Mucosa of gallbladder (tissue), 1 donor: ENCODE results near the gene PYGB. TPM values are rescaled to one million over a fixed set of nuclear protein-coding genes. Genes with fewer than 3 reads are reported as not detected.
A peak's percentile ranks its signal among the peaks of the same experiment; 100 is the strongest.

Experiments used
- DNase-seq: peaks from one replicate; pipeline ENCODE4 v3.0.0-alpha.2; 2020; ENCODE audit warnings: low spot score
- total RNA-seq: library from RNA; stranded (reverse); gene quantifications from one replicate; pipeline ENCODE4 v1.2.1, GENCODE V29; 2021
- donor health status: DM: no; HTN: no; CAD: no.

The PYGB gene
- total RNA-seq, 1 donor from 2014 or later: 99.5 TPM

DNA sequence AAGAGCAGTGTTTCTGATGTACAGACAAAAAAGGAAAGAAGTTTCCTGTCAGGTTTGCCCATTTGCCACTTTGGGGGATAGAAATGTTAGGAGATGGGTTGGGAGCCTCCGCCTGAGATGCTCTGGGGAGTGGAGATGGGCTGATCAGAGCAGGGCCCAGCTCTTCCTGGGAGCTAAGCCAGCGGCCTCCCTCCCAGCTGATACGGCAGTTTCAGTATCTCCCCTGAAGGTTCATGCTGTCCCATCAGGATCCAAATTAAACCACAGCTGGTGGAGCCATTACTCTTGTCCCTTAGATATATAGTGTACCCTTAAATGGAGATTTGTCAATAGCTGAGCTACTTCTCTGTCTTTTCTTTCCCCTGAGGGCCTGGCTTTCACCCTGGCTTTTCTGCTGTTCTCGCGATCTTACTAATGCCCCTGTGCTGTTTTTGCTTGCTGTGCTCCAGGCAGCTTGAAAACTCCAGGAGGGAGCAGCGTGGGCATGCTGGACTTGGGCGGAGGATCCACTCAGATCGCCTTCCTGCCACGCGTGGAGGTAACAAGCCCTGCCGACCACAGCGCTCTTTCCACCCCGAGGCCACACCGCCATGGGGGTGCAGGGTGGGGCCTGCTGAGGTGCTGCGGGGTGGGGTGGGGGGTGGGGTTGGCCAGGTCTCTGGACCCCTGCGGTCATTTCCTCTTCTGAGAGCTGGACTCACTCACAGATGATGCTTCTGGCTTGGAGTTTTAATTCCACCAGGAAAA, 31.5 kb upstream of the PYGB start:
- no peak for DNase-seq

DNA sequence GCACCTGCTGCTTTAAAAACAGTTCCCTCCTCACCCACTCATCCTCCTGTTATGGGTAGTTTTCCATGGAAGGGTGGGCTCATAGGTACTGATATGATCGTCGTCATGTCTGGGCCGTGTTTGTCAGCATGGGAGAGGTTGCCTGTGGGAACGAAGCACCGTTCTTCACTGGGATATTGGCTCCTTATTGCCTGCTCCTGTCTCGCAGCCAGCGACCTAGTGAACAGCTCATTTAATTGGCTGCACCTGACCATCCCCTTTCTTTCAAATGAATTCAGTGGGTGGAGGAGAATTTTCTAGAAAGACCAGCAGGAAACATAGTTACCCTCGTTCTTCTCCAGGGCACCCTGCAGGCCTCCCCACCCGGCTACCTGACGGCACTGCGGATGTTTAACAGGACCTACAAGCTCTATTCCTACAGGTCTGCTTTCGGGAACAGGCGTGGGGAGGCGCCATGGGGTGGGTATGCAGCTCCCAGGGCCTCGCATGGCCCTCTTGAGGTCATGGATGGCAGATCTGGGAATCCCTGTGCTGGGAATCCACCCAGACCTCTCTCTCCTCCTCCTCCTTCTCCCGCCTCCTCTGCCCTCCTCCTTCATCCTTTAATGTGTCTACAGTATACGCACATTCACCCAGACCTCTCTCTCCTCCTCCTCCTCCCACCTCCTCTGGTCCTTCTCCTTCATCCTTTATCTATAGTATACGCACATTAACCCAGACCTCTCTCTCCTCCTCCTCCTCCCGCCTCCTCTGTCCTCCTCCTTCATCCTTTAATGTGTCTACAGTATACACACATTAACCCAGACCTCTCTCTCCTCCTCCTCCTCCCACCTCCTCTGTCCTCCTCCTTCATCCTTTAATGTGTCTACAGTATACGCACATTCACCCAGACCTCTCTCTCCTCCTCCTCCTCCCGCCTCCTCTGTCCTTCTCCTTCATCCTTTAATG, 30.4 kb upstream of the PYGB start:
- no peak for DNase-seq

GRCh38 chr20:25218109-25218486, 29.8 kb upstream of the PYGB start:
- DNase-seq: no peak

DNA sequence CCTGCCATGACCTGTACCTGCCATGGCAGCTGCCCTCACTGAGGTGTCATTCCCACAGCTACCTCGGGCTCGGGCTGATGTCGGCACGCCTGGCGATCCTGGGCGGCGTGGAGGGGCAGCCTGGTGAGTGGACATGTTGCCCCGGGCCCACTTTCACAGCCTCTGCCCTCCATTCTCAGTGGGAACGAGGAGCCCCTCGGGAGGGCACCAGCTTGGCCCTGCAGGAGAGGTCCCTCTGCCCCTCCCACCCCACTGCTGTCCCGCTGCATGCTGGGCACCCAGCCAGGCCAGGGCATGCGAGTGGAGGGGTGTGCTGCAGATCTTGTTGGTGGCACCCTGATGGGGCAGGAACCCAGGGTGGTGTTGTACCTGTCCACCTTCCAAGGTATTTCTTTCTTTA, 29.4 kb upstream of the PYGB start:
- DNase-seq: no peak

GRCh38 chr20:25219365-25219764, 28.5 kb upstream of the PYGB start:
- no peak for DNase-seq

DNA sequence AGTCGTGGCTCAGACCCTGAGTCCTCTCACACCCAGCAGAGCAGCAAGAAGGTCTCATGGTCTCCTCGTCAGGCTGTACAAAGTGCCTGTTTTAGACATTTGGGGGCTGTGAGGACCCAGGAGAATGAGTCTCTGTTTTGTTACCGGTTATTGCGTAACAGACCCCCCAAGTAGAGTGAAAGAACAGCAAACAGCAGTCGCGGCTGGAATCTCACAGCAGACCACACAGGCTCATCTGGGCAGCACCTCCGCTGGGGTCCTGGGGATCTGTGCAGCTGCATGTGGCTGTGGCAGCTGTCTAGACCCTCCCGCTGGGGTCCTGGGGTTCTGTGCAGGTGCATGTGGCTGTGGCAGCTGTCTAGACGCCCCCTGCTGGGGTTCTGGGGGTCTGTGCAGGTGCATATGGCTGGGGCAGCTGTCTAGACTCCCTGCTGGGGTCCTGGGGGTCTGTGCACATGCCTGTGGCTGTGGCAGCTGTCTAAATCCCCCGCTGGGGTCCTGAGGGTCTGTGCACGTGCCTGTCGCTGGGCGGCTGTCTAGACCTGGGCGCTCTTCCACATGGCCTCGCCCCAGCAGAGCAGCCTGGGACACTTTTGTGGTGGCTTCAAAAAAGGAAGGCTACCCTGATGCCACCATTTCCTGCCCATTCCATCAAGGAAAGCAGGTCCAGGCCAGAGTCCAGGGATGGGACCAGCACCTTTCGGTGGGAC, 27.7 kb upstream of the PYGB start:
- no peak for DNase-seq

GRCh38 chr20:25220810-25221591, 26.9 kb upstream of the PYGB start:
- no peak for DNase-seq

DNA sequence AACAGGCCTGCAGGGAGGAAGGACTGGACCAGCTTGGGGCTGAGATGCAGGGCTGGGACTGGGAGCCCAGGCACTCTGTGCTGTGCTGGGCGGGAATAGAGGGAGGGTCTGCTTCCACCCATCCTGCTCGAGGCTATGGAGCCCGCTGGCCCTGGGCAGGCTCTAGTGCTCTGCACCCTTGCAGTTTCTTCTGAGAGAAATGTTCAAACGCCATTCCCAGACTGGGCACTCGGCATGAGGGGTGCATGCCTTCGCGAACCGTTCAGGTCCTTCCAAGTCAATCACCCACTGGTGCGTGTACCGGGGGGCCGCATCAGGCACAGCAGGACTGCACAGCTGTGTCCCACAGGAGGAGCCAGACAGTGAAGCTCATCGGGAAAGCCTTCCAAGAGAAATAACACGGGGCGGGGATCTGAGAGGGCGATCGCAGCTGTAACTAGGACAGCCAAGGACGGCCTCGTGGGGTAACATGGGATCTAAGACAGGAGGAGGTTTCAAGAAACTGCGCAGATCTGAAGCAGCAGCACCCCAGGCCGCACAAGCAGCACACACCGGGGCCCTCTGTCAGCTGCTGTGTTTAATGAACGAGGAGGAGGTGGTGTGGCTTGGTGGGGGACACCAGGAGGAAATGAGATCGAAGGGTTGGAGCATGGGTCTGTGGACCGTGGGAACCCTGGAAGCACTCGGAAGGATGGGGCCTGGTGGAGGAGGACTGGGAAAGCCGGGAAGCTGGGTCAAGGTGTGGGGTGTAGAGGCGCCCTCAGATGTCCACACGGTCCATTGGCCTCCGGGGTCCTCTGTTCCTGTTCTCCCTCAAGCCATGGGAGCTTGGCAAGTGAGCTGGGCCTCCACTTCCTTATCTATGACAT, 26.1 kb upstream of the PYGB start:
- DNase-seq: no peak

DNA sequence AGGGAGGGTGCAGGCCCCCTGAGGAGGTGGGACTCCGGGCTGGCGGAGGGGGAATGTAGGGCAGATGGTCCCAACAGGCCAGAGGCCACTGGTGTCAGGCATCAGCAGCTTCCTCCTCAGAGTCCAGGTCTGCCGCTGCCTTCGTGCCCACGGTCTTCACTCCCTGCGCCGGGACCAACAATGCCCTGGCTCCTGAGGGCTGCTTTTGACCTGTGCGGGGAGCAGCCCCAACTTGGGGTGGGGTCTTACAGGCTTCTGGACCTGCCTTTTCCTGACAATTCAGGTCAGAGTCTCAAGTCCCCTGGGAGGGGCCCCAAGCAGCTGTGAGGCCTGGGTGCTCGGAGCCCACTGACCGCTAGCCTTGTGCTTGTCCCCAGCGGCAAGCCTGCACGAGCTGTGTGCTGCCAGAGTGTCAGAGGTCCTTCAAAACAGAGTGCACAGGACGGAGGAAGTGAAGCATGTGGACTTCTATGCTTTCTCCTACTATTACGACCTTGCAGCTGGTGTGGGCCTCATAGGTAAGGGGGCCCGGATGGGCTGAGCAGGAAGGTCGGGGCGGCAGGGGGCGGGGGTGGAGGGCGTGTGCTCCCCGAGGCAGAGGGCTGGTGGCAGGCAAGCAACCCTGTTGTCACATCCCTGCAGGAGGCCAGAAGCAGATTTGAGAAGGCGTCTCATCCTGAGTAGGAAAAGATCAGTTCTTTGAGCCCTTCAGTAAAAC, 25.3 kb upstream of the PYGB start:
- DNase-seq: no peak

DNA sequence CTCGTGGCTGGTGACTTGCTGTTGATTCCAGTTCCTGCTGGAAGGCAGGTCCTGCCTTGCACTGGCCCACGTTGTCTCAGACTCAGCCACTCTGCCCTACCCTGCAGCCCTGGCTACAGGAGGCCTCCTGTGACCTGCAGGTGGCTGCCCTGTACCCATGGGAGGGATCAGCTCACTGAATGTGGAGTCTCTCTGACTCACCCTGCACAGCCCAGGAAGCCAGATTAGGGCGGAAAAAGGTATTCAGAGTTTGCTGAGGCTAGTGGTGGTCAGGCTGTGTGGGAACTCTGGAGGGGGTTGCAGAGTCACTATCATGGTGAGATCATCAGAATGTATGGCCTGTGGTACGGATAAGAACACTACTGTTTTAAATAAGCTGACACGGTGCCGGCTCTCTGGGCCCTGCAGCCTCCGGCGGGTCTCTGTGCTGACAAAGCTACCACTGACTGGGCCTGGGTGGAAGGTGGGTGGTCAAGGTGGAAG, 24.7 kb upstream of the PYGB start:
- DNase-seq: peak; percentile 74

DNA sequence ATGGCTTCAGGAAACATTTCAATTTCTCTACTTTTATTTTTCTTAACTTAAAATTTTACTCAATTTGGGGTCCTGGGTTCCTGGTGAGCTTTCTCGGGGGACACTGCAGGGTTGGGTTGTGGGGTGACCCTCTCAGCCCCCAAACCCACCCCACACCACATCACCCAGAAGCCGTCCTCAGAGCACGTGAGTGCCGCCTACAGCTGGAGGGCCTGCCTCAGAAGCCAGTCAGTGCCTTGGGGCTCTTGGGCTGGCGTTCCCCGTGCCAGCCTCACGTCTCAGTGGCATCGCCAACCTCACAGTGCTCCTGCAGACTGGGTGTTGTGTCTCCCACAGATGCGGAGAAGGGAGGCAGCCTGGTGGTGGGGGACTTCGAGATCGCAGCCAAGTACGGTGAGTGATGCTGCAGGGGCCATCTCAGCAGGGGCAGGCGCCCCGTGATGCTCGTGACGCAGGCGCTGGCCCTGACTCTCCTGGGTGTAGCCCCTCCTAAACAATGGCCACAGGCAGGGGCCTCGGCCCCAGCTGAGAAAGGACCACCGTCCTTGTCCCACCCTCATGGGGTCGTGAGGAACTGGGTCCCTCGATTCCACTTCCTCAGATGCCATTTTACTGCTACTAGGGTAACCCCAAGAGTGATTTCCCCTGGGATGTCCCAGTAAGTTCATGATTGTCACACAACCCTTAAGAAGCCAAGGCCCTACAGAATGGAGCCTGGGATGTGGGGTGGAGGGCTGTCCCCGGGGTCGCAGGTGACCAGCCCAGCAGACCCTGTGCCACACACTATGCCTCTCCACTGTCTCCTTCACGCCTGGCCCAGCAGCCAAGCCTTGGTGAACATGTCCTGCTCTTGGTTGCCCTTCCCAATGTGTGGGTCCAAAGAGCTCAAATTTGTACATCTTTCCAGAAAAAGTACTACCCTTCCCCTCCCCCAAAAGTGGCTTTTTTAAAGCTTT, 23.8 kb upstream of the PYGB start:
- no peak for DNase-seq

DNA sequence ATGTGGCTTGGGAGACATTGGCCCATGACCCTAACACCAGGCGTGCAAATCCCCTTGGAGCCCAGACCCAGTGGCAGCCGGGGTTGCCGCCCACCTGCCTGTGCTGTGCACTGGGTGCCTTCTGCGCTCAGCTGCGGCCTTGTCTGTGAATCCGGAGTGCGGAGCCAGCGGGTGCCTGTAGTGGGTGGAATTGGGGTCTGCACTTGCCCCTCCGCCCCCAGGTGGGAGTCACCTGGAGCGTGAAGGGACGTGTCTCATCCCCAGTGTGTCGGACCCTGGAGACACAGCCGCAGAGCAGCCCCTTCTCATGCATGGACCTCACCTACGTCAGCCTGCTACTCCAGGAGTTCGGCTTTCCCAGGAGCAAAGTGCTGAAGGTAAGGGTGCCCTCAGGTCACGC, 22.9 kb upstream of the PYGB start:
- DNase-seq: no peak

GRCh38 chr20:25225642-25226432, 22.0 kb upstream of the PYGB start:
- DNase-seq: no peak

- no peak for DNase-seq
These were observed 21.2 kb upstream of the PYGB start for GRCh38 chr20:25226433-25227316.

DNA sequence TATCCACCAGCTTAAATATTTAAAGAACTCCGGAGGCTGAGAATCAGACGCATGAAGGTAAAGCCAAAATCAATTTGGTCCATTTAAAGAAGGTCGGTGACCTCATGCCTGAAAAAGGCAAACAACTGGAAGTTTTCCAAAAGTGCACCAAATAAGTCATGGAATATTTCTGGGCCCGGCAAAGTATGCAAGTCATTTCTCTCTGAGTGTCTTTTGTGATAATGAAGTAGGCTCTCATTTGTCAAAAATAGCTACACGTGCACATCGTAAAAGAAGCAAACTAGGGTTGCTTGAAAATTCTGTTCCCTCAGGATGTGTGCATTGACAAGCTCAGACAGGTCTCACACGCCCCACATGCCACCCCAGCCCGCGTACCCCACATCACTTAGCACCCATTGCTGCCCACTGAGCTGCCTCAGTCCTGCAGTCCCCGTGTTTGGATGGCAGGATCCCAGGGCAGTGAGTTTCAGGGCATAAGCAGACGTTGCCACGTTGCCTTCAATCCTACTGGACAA, 20.5 kb upstream of the PYGB start:
- DNase-seq: peak; percentile 48

- no peak for DNase-seq
These were observed 18.3 kb upstream of the PYGB start for GRCh38 chr20:25229486-25230165.
